Right renal cortex interstitium (tissue), 3 donors: ENCODE results near the gene OBSCN. TPM values are rescaled to one million over a fixed set of nuclear protein-coding genes. Genes with fewer than 3 reads are reported as not detected.
A peak's percentile ranks its signal among the peaks of the same experiment; 100 is the strongest.

Experiments used
- DNase-seq, 3 donors: peaks; one replicate each; pipeline ENCODE4 v3.0.0-alpha.2; 2013; ENCODE audit warnings: low read depth in 3 of 3, low spot score in 2 of 3
- polyA plus RNA-seq, 3 donors: library from polyadenylated mRNA; unstranded; fragments of 120-200 nt; gene quantifications; one replicate each; pipeline ENCODE4 v1.2.1, GENCODE V29; 2013; ENCODE audit not compliant: insufficient read length in 3 of 3

The OBSCN gene
- polyA plus RNA-seq, 3 donors = 20.2 to 22.0 (median 20.9) TPM

- no peak for DNase-seq
Observed at GRCh38 chr1:228273720-228274451, 66.0 kb downstream of the OBSCN start.

GRCh38 chr1:228274452-228275178, 66.8 kb downstream of the OBSCN start:
- no peak for DNase-seq

GRCh38 chr1:228275179-228275429, 67.3 kb downstream of the OBSCN start:
- DNase-seq = no peak

- DNase-seq = peak; percentile 63 to 83 (median 74)
Observed at GRCh38 chr1:228275430-228276173, 67.8 kb downstream of the OBSCN start.

GRCh38 chr1:228276174-228276831, 68.5 kb downstream of the OBSCN start:
- DNase-seq = peak in 1 of 3 donors; percentile 3

GRCh38 chr1:228276901-228277490, 69.2 kb downstream of the OBSCN start:
- DNase-seq = no peak

- no peak for DNase-seq
Observed at GRCh38 chr1:228277491-228278431, 69.9 kb downstream of the OBSCN start.

GRCh38 chr1:228278432-228278941, 70.6 kb downstream of the OBSCN start:
- no peak for DNase-seq

GRCh38 chr1:228279011-228279721, 71.3 kb downstream of the OBSCN start:
- DNase-seq = no peak

GRCh38 chr1:228279722-228280105, 71.9 kb downstream of the OBSCN start:
- no peak for DNase-seq

- no peak for DNase-seq
Observed at GRCh38 chr1:228280106-228280901, 72.5 kb downstream of the OBSCN start.

GRCh38 chr1:228280961-228281591, 73.2 kb downstream of the OBSCN start:
- no peak for DNase-seq

- DNase-seq = no peak
Observed at GRCh38 chr1:228281631-228282328, 73.9 kb downstream of the OBSCN start.

- DNase-seq = no peak
Observed at GRCh38 chr1:228282329-228283042, 74.6 kb downstream of the OBSCN start.

GRCh38 chr1:228283043-228283371, 75.2 kb downstream of the OBSCN start:
- no peak for DNase-seq

GRCh38 chr1:228283476-228284147, 75.8 kb downstream of the OBSCN start:
- DNase-seq = no peak
